Globus pallidus (tissue), 1 donor: ENCODE measurements around the gene APBA2.
"Not testable (repeated sequence)": the region's sequence is repeated elsewhere in the genome, so short reads cannot be mapped to it uniquely, and the experiment has no call there.

ENCODE experiments used
- DNase-seq: peaks from one replicate; pipeline ENCODE4 v3.0.0-alpha.2; 2015; ENCODE audit warnings: low spot score

The APBA2 gene

GRCh38 chr15:29162411-29162810 is 276.6 kb downstream of the APBA2 start:
- DNase-seq: no peak

GRCh38 chr15:29167122-29167521 is 281.3 kb downstream of the APBA2 start:
- not testable (repeated sequence) for DNase-seq
